HCT116 (cell line): ENCODE results near the gene SIRT7.

Source experiments
- EZH2 ChIP-seq: fragments of 200-600 bp; sonication (generic); IDR thresholded peaks from 2 replicates; pipeline ENCODE4 v1.6.1; 2017; ENCODE audit warnings: antibody characterized with exemption, mixed run types
- FOSL1 ChIP-seq: IDR thresholded peaks from 2 replicates; pipeline ENCODE4 v1.6.1; 2012; ENCODE audit warnings: low read depth
- POLR2A ChIP-seq: IDR thresholded peaks from 2 replicates; pipeline ENCODE4 v1.7.0; 2011; ENCODE audit warnings: borderline replicate concordance; ENCODE audit not compliant: insufficient read depth, insufficient read length; ENCODE audit errors: extremely low read depth
- POLR2AphosphoS5 ChIP-seq: IDR thresholded peaks from 2 replicates; pipeline ENCODE4 v1.6.1; 2011; ENCODE audit warnings: mild to moderate bottlenecking, low read depth, low read length, moderate library complexity
- ZFX ChIP-seq: fragments of 450-650 bp; IDR thresholded peaks from 2 replicates; pipeline ENCODE4 v1.6.1; 2017
- TF ChIP-seq, protein P1 (sequence below), 3 experiments: fragments of 200-600 bp in 1 of 3; sonication (generic) in 1 of 3; IDR thresholded peaks in 2 of 3; conservative IDR thresholded peaks in 1 of 3; 2 replicates each; pipeline ENCODE4 v1.5.1; 2012 to 2017; ENCODE audit warnings: low read depth in 2 of 3, low read length in 2 of 3, antibody characterized with exemption in 1 of 3, borderline replicate concordance in 1 of 3, control low read depth in 1 of 3, mild to moderate bottlenecking in 1 of 3, mixed read lengths in 1 of 3, mixed run types in 1 of 3, moderate library complexity in 1 of 3; ENCODE audit not compliant: insufficient read depth in 1 of 3
- TF ChIP-seq, protein P2 (sequence below): IDR thresholded peaks from 2 replicates; pipeline ENCODE4 v1.6.1; 2012; ENCODE audit warnings: low read depth

- TF ChIP-seq EZH2 (no peak), POLR2AphosphoS5 (no peak), FOSL1 (no peak), ZFX (no peak), POLR2A (no peak)
- TF ChIP-seq, protein P1, sequence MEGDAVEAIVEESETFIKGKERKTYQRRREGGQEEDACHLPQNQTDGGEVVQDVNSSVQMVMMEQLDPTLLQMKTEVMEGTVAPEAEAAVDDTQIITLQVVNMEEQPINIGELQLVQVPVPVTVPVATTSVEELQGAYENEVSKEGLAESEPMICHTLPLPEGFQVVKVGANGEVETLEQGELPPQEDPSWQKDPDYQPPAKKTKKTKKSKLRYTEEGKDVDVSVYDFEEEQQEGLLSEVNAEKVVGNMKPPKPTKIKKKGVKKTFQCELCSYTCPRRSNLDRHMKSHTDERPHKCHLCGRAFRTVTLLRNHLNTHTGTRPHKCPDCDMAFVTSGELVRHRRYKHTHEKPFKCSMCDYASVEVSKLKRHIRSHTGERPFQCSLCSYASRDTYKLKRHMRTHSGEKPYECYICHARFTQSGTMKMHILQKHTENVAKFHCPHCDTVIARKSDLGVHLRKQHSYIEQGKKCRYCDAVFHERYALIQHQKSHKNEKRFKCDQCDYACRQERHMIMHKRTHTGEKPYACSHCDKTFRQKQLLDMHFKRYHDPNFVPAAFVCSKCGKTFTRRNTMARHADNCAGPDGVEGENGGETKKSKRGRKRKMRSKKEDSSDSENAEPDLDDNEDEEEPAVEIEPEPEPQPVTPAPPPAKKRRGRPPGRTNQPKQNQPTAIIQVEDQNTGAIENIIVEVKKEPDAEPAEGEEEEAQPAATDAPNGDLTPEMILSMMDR (IDR thresholded peaks at IDR 0.05 in 2 of 3, conservative IDR thresholded peaks at IDR 0.05 in 1 of 3; ENCODE audit: borderline replicate concordance in 1 of 3, insufficient read depth in 1 of 3, low read depth in 2 of 3, low read length in 2 of 3) = no peak
- TF ChIP-seq, protein P2, sequence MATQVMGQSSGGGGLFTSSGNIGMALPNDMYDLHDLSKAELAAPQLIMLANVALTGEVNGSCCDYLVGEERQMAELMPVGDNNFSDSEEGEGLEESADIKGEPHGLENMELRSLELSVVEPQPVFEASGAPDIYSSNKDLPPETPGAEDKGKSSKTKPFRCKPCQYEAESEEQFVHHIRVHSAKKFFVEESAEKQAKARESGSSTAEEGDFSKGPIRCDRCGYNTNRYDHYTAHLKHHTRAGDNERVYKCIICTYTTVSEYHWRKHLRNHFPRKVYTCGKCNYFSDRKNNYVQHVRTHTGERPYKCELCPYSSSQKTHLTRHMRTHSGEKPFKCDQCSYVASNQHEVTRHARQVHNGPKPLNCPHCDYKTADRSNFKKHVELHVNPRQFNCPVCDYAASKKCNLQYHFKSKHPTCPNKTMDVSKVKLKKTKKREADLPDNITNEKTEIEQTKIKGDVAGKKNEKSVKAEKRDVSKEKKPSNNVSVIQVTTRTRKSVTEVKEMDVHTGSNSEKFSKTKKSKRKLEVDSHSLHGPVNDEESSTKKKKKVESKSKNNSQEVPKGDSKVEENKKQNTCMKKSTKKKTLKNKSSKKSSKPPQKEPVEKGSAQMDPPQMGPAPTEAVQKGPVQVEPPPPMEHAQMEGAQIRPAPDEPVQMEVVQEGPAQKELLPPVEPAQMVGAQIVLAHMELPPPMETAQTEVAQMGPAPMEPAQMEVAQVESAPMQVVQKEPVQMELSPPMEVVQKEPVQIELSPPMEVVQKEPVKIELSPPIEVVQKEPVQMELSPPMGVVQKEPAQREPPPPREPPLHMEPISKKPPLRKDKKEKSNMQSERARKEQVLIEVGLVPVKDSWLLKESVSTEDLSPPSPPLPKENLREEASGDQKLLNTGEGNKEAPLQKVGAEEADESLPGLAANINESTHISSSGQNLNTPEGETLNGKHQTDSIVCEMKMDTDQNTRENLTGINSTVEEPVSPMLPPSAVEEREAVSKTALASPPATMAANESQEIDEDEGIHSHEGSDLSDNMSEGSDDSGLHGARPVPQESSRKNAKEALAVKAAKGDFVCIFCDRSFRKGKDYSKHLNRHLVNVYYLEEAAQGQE = no peak
These were observed 17.7 kb downstream of the SIRT7 start for GRCh38 chr17:81900181-81900820.
